Body of pancreas (tissue), 4 donors: ENCODE data around the gene DAND5.

Experiments
- POLR2A ChIP-seq, 3 donors: fragments of 450-650 bp; IDR thresholded peaks; one replicate each; pipeline ENCODE4 v1.6.1; 2016; ENCODE audit warnings: antibody characterized with exemption in 3 of 3, mild to moderate bottlenecking in 2 of 3
- TF ChIP-seq, protein P1 (sequence below), 7 experiments: fragments of 450-650 bp in 4 of 7; fragments of 200-600 bp in 3 of 7; sonication (generic) in 3 of 7; IDR thresholded peaks; one replicate each; pipeline ENCODE4 v1.5.1; 2016 to 2019; ENCODE audit warnings: antibody characterized with exemption in 7 of 7

DNA sequence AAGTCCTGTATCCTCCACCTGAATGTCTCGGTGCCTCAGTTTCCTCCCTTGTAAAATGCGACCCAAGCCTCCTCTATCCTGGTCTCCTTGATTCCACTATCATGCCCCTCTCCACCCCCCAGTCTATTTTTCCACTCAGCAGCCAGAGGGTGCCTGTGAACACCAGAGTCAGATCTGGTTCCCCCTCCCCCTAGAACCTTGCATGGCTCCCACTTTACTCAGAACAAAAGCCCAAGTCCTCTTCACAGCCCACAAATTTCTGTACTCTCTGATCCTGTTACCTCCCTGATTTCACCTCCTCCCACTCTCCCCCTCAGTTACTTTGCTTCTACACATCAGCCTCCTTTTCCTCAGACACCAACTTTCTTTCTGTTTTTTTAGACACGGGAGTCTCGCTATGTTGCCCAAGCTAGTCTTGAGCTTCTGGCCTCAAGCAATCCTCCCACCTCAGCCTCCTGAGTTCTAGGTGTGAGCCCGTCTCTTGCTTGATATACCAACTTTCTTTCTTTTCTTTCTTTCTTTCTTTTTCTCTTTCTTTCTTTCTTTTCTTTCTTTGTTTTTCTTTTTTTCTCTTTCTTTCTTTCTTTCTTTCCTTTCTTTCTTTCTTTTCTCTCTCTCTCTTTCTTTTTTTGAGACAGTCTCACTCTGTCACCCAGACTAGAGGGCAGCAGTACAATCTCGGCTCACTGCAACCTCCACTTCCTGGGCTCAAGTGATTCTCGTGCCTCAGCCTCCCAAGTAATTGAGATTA, 869 bp downstream of the DAND5 start:
- TF ChIP-seq, protein P1, sequence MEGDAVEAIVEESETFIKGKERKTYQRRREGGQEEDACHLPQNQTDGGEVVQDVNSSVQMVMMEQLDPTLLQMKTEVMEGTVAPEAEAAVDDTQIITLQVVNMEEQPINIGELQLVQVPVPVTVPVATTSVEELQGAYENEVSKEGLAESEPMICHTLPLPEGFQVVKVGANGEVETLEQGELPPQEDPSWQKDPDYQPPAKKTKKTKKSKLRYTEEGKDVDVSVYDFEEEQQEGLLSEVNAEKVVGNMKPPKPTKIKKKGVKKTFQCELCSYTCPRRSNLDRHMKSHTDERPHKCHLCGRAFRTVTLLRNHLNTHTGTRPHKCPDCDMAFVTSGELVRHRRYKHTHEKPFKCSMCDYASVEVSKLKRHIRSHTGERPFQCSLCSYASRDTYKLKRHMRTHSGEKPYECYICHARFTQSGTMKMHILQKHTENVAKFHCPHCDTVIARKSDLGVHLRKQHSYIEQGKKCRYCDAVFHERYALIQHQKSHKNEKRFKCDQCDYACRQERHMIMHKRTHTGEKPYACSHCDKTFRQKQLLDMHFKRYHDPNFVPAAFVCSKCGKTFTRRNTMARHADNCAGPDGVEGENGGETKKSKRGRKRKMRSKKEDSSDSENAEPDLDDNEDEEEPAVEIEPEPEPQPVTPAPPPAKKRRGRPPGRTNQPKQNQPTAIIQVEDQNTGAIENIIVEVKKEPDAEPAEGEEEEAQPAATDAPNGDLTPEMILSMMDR (IDR thresholded peaks at IDR 0.05): no peak
- no peak for TF ChIP-seq POLR2A (IDR thresholded peaks at IDR 0.05)
